ENCODE measurements around the gene LAMA3.
"Not testable (repeated sequence)": the region's sequence is repeated elsewhere in the genome, so short reads cannot be mapped to it uniquely, and the experiment has no call there.

LAMA3 gene

DNA sequence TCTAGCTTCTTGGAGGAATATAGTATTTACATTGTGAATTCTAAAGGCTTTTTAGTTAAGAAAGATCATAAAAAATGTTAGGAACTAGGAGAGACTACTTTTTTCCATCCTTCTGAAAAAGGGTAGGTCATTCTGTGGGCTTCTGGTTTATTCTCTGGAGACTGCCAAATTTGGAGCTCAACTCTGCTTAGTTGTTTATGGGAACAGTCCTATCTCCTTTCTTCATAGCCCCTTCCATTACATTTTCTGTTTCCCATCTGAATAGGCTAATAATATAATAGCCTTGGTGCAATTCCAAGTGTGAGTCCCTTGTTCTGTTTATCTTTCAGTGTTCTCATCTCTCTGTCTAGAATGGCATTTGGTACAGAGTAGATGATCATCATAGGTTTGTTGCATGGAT lies 15.6 kb downstream of the LAMA3 start:
- no peak for DNase-seq

DNA sequence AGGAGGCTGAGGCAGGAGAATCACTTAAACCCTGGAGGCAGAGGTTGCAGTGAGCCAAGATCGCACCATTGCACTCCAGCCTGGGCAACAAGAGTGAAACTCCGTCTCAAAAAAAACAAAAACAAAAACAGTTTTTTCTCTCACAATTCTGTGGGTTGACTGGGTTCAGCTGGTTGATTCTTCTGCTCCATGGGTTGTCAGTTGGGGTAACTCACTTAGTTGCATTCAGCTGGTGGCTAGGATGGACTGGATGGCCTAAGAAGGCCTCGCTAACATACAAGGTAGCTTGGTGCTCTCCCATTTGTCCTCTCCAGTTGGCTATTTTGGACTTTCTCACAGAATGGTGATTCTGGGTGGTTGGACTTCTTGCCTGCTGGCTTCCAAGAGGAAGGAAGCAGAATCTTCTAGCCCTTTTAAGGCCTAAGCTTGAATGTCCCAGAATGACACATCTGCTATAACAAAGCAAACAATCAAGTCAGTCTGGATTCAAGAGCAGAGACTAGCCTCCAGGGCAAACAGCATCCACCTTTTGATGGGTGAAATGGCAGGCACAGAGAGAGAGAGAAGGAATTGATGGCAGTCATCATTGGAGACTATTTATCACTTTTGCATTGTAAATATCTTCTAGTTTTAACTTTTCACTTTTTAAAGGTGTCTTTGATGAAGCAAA lies 17.9 kb downstream of the LAMA3 start:
- DNase-seq: no peak

DNA sequence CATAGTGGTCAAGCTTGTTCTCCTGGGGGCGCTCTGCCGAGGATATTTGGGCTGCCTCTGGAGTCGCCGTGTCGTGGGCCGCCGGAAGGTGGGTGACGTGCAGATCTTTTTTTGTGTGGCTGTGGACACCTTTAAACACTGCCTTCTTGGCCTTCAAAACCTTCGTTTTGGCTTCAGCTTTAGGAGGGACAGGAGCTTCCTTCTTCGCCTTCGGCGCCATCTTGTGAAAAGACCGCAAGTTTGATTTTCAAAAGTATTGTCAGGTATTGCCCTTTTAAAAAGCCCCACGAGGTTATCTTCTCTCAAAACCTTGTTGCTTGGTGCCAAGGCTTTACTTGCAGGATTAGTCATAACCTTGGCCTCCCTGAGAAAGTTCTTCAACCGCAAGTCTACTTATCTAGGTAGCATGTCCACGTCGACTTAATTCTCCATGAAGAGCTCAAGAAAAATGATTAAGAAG lies 20.8 kb downstream of the LAMA3 start:
- no peak for DNase-seq

DNA sequence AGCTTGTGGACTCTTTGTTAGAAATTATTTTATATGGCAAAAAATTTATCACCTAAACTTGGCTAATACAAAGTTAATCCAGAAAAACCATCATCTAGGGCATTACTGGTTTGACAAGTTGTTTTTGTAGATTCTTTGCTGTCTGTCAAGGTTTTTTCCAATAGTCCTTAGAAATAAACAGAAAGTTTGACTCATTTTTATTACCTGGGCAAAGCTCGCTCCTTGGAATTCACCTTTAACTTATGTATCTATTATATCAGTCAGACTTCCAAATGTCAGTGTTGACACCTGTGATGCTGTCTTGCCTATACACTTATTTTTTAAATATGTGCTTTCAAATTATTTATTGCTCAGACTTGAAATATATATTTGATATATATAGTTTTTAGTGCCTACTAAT lies 21.7 kb downstream of the LAMA3 start:
- DNase-seq: no peak

DNA sequence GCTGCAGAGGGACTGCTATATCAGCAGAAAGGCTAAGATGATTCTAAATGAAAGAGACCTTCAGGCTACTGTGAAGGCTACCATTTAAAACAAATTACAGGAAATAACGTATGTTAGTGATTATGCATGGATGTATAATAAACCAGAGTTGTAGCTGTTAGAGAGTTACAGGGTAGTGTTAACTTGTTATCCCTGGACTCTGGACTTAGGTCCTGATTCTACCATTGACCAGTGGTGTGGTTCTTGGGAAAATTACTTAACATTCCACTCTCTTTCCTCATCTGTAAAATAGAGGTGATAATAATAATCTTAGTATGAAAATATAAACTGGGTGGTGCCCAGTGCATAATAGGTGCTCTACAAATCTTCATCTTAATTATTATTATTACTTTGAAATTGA lies 22.2 kb downstream of the LAMA3 start:
- no peak for DNase-seq

DNA sequence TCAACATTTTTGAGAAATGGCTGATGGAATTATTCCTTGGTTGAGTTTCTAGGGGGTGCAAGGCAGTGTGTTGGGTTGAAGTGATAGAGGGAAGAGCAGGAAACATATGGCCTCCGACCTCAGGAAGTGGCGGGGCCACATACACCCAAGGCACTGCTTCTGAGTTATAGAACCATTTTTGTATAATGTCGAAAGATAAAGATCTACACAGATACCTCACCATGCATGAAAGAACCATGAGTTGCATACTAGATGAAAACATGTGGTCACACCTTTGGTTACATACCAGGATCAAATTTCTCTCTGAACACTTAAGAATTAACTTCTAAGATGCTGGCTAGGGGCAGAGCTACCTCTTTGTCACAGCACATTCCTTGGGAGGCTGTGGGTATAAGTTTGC lies 23.2 kb downstream of the LAMA3 start:
- DNase-seq: no peak

DNA sequence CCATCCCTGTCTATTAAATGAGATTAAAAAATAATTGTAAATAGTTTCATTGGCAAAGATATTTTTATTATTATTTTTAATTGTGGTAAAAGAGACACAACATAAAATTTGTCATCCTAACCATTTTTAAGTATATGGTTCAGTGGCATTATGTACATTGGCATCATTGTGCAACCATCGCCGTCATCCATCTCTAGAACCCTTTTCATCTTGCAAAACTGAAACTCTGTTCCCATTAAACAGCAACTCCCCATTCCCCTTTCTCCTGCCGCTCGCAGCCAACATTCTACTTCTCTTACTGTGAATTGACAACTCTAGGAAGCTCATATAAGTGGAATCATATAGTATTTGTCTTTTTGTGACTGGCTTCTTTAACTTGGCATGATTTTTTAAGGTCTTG lies 25.3 kb downstream of the LAMA3 start:
- DNase-seq: no peak

DNA sequence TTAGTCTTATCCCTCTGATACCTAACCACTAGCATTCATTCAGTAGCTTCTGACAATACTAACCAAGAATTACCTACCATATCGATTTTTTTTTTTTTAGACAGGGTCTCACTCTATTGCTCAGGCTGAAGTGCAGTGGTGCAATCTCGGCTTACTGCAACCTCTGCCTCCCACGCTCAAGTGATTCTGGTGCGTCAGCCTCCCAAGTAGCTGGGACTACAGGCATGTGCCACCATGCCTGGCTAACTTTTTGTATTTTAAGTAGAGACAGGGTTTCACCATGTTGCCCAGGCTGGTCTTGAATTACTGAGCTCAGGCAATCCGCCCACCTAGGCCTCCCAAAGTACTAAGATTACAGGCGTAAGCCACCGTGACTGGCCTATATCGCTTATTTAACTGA lies 26.8 kb downstream of the LAMA3 start:
- DNase-seq: not testable (repeated sequence)

DNA sequence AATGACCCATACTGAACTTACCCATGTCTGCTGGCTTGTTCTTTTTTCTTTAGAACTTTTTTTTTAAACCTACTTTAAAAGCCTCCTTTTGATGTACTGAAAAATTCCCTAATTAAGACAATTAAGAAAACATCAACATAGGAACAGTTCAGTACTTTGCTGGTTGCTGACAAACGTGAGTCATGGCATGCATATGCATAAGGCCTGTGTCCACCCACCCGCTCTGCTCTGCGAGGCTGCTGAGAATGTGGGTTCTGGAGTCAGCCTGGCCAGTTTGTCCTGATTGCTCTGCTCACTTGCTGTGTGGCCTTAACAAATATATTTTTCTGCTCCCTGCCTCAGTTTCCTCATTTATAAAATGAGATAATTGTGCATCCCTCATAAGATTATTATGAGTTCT lies 27.3 kb downstream of the LAMA3 start:
- no peak for DNase-seq

DNA sequence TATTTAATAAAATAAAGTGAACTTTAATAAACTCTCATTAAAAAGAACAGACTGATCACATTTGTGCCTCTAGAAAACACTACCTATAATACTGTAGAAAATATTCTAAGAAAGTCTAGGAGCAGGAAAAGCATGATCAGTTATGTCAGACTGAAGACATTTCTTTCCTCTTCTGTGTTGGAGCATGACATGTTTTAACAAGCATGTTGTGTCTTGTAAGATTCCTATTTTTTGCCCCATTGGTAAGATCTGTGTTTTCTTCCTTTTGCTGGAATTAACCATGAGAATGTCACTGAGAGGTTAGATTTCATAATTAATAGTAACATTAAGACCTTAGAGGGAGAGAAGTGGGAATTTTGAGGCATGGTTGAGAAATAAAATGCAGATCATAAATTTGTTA lies 27.7 kb downstream of the LAMA3 start:
- no peak for DNase-seq

DNA sequence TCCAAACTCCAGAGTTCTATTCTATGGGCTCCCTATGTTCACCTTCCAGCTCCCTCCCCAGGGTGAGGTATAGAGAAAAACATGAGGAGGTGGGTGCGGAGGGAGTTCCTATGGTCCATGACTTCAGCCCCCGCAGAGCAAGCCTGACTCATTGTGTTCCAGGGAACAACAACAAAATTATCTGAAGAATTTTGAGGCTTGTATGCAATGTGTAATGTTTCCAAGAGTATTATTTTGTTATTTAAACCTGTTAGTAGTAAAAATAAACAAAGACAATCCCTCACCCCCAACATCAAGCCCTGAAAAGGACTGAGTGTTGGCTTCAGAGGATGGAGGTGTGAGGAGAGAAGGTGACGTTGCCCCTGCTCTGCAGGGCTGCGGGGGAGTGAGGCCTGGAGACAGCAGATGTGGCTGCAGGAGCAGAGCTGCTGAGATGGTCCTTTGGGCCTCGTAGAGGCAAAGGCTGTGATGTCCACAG lies 29.0 kb downstream of the LAMA3 start:
- DNase-seq: no peak

DNA sequence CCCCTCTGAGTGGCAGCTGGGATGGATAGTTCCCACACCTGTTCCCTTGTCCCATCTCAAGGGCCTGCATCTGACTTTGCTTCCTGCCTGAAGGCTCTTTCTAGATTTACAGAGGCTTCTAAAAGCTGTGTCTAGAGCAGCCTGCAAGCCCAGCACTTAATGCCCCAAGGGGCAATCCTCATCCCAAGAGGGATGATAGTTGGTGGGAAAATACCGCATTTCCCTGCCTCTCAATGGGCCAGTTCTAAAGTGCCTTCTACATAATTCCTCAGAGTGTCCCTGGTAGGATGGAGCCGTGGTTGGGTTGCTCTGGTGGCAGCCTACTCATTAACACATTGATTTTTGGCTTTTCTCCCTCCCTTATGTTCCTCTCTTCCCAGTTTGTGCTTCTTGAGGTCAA lies 29.5 kb downstream of the LAMA3 start:
- DNase-seq: no peak

DNA sequence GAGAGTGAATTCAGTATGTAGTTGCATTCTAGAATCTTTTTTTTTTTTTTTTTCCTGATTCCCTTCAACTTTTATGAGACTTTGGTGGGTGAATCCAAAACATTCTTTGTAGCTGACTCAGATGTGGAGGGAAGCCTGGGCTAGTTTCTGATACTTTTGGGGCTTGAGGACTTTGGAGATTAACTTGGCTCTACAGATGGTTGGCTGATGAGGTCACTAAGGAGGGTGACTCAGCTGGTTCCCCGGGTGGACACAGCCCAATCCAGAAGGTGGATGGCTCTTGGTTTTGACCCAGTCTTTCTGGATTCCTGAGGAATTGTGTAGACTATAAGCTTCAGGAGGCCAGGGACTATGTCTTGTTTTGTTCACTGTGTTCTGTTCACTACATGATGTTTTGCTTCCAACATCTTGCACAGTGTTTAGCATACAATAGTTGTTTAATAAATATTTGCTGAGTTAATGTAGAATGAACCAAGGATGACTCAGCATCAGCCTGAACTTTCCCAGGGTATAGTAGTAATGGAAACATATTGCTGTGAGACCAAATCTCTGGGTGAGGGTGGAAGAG lies 30.5 kb downstream of the LAMA3 start:
- no peak for DNase-seq

DNA sequence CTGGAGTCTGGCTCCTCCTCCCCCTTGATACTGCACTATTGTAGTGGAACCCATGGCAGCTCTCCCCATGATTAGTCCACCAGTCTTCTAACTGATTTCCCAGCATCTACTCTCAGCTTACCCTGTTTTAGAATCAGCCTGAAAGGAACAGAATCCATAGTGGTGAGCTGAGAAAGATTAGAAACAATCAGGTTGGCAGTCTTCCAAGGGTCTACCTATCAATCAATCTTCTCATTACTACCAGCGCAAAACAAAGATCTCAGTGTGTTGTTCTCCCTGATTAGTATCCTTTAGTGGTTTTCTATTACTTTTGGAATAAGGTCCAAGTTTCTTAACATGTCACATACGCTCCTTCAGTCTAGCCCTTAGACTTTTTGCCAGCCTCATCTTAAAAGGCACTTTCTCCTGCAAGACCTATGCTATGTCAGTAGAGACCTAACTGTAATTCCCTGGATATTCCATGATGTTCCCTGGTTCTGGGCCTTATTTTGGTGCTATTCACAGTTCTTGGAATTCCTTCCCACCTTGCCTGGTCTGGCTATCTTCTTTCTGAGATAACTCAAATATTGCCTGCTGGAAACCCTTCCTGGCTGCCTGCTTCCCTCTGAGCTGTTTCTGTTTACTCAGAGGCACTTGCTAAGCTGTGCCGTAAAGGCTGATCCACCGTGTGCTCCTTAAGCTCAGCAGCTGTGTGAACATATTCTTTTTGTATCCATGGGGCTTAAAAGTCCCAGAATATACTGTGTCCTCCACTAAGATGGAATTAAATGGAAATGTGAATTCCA lies 32.6 kb downstream of the LAMA3 start:
- no peak for DNase-seq

DNA sequence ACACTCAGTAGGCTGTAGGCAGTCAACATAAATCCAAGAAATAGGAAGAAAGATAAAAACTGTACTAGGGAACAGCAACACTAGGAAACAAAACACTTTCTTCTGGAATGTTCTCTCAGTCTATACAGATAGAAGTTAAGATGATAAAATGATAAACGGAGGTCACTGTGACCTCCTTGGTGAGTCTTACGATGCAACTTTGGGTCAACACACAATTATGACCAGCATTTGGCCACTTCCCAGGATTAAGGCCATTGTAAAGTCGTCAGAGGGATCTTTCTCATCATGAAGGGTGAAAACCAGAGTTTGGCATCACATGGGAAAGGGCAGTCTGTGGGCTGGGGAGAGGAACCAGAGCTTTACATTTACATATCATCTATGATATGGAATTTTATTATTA lies 33.4 kb downstream of the LAMA3 start:
- no peak for DNase-seq

DNA sequence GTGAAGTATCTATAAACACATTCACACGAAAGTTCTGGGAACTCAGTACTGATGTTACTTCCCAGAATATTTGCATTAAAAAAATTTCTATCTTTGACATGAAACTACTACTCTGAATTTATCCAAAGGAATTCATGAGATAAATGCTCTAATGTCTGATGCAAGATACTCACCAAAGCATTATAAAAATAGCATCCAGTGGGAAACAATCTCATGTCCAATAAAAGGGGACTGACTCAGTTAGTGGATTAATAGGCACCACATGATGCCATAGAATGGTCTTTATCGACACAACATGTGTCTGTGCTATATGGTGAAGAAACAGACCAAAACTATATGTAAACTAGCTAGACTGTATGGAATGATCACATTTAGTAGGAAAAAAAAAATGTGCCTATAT lies 33.9 kb downstream of the LAMA3 start:
- DNase-seq: no peak

DNA sequence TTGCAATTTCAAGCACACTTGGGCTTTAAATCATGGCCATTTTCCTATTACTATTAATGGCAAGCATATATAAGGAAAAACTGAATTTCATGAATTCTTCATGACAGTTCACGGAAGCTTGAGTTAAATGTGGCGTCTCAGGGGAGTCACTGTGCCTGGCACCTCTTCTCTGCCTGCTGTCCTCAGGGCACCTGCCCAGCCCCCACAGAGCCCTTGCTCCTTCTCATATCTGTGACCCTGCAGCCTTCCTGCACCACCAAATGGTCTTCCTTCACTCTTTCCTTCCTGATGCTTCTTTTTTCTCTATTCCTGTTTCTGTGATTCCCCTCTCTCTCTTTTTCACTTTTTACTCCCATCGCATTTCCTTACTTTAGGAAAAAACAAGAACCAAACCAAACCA lies 35.4 kb downstream of the LAMA3 start:
- DNase-seq: no peak

DNA sequence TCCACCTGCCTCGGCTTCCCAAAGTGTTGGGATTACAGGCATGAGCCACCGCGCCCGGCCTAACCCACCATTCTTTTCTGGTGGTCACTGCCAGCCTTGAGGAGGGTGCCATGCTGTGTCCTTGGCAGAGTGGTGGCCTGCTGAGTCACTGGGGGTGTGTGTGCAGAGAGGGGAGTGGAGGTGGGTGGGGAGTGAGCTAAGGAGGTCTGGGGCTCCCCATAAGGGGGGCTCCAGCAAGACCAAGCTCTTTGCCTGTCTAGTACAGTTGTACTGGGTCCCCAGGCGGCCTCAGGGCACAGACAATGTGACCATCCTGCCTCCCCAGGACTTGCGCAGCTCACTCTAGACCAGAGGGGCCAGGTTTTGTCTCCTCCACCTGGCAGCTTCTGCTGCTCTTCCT lies 36.1 kb downstream of the LAMA3 start:
- no peak for DNase-seq

DNA sequence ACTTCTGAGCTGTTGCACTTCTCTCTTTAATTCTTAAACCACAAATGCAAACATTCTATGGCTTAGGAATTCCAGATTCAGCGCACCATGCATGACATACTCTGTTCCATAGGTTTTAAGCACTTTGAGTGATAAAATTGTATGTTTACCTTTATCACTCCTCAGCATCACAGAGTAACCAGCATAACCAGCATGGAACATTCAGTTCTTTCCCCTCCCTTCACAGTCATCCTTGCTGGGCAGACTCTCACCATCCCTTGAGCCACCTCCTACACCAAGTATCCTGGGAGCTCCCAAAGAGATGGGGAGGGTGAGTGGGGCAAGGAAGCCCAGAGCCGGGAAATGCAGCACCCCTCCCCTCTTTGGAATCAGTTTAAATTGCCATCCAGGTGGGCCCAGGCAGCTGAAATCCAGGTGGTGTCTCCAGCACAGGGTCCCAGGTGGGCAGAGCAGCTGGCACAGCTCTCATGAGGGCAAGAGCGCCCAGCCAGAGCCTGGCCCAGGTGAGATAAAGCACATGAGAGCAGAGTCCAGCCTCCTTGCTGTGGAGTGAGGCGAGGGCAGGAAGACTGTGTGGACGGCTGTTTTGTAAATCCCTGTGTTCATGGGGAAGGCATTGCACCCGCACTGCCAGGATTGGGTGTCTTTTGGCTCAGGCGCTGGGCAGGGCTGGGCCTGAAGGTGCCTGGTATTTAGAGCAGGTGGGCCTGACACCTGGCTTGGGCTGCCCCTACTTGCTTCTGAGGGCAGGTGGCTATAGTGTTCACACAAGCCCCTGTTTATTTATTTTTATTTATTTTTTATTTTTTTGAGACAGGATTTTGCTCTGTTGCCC lies 36.8 kb downstream of the LAMA3 start:
- DNase-seq: no peak

DNA sequence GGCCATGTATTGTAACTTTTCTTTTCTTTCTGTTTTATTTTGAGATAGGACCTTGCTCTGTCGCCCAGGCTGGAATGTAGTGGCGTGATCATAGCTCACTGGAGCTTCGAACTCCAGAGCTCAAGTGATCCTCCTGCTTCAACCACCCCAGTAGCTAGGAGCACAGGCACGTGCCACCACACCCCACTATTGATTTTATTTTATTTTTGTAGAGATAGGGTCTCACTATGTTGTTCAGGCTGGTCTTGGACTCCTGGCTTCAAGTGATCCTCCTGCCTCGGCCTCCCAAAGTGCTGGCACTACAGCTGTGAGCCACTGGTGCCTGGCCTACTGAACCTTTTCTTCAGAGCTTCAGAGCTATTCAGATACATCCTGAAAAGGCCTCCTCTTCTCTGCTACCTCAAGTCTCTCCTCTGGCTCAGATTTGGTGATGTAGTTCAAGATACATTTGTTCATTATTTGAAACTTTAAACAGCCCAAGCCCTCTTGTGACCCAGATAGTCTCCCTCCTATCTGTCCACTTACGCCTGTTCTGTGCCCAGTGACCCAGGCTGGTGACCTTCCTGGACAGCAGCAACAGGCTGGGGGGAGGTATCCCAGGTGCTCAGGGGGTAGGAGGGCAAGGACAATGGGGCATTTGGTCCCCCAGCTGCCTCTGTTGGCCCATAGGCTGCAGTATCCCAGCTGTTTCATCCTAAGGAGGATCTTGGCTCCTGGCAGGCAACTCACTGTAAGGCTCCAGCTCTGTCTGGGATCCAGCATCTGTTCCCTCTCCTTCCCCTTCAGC lies 38.6 kb downstream of the LAMA3 start:
- no peak for DNase-seq

DNA sequence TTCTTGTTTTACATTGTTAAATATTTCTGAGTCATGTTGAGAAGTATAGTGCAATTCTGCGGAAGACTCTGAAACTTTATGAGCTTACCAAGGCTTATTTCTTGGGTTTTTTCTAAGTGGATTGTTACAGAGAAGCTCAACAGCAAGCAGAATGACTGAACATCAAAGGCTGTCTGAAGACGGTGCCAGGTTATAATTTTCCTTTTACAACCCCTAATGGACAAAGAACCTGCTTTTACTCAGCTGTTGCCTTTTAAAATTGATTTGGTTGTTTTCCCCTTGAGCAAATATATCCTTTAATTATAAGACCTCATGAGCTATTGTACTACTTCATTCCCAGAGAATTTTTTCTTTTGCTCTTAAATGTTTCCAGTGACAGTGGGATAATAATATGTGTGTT lies 41.6 kb downstream of the LAMA3 start:
- no peak for DNase-seq

DNA sequence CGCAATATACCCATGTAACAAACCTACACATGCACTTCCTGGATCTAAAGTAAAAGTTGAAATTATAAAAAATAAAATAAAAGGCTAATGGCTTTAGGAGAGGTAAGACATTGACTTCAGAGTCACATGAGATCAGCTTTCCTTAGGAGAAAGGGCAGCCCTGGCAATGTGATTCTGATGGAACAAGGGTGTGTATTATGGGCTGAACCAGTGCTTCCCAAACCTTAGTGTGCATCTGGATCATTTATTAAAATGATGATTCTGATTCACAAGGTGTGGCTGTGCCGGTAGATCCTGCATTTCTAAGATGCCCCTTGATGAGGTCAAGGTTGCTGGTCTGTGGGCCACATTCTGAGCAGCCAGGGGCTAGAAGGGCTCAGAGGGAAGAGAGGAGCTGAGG lies 42.6 kb downstream of the LAMA3 start:
- DNase-seq: no peak

DNA sequence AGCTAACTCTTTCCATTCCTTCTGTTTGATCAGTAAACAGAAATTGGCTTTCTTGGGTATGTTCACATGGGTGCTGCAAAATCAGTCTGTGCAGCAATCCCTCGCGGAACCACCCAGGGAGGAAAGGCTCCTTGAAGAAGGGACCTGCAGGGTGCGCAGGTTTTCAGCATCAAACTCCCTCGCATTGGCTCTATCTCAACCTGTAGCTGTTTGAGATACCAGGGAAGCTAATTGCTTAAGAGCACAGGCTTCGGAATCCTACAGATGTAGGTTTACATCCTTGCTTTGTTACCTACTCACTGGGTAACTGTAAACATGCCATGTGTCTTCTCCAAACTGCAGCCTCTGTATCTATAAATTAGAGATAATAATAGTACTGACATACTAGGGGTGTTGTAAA lies 43.2 kb downstream of the LAMA3 start:
- no peak for DNase-seq

All from AML-193 (cell line).